ENCODE data around the gene CA5B. TPM values are rescaled to one million over a fixed set of nuclear protein-coding genes. Genes with fewer than 3 reads are reported as not detected.

Gene CA5B
- total RNA-seq, 4 donors from 2014 or later = 4.2 to 8.2 (median 6.0) TPM

GRCh38 chrX:15747626-15748173 lies 9.6 kb downstream of the CA5B start:
- no peak for DNase-seq (ENCODE audit: extremely low spot score)
- 92% methylated on average over 13 of the region's 13 CpGs for WGBS
- Histone ChIP-seq H3K36me3 (no peaks in the 10 kb centered on the region), H3K4me1 (peaks cover 18 to 34% (median 29%) of the 10 kb centered on the region in 4 donors), H3K9me3 (no peaks in the 10 kb centered on the region), H3K27ac (replicated peaks in 1 of 4) (no peak overlapping the region), H3K27me3 (no peaks in the 10 kb centered on the region), H3K4me3 (no peak overlapping the region)
- TF ChIP-seq POLR2A (IDR thresholded peaks at IDR 0.05; ENCODE audit: low read depth) (no peak), CTCF (IDR thresholded peaks at IDR 0.05) (no peak)
- intact Hi-C loops (cut with DNase I) = no loop called here

GRCh38 chrX:15748841-15749240 lies 10.8 kb downstream of the CA5B start:
- no peaks in the 10 kb centered on the region for H3K9me3 ChIP-seq
- DNase-seq (ENCODE audit: extremely low spot score) = no peak
- H3K36me3 ChIP-seq = no peaks in the 10 kb centered on the region
- H3K4me3 ChIP-seq = no peak overlapping the region
- TF ChIP-seq POLR2A (IDR thresholded peaks at IDR 0.05; ENCODE audit: low read depth) (no peak), CTCF (IDR thresholded peaks at IDR 0.05) (no peak), EP300 (IDR thresholded peaks at IDR 0.05) (no peak), POLR2AphosphoS5 (IDR thresholded peaks at IDR 0.05) (no peak)
- H3K4me1 ChIP-seq = peaks cover 18 to 34% (median 29%) of the 10 kb centered on the region in 4 donors
- WGBS = 94% methylated on average over 3 of the region's 3 CpGs
- intact Hi-C loops (cut with DNase I) = no loop called here
- H3K27ac ChIP-seq (replicated peaks in 1 of 4) = peak overlapping the region in 2 of 4 donors; percentile 72 to 73
- H3K27me3 ChIP-seq = no peaks in the 10 kb centered on the region

- WGBS = 54% methylated on average over 7 of the region's 7 CpGs
- H3K27ac ChIP-seq (replicated peaks in 1 of 4) = peak overlapping the region; percentile 64 to 73 (median 69)
- no peaks in the 10 kb centered on the region for H3K36me3 ChIP-seq
- DNase-seq (ENCODE audit: extremely low spot score) = no peak
- no peaks in the 10 kb centered on the region for H3K9me3 ChIP-seq
- TF ChIP-seq POLR2A (IDR thresholded peaks at IDR 0.05; ENCODE audit: low read depth) (no peak), EP300 (IDR thresholded peaks at IDR 0.05) (no peak), POLR2AphosphoS5 (IDR thresholded peaks at IDR 0.05) (no peak), CTCF (IDR thresholded peaks at IDR 0.05) (no peak)
- no peak overlapping the region for H3K4me3 ChIP-seq
- peaks cover 18 to 34% (median 29%) of the 10 kb centered on the region in 4 donors for H3K4me1 ChIP-seq
- intact Hi-C loops (cut with DNase I) = no loop called here
- no peaks in the 10 kb centered on the region for H3K27me3 ChIP-seq
Measured at GRCh38 chrX:15749642-15750610, 11.9 kb downstream of the CA5B start.

GRCh38 chrX:15750611-15751154 lies 12.6 kb downstream of the CA5B start:
- Histone ChIP-seq H3K27ac (replicated peaks in 1 of 4) (peak overlapping the region; percentile 64 to 73 (median 69)), H3K27me3 (no peaks in the 10 kb centered on the region), H3K9me3 (no peaks in the 10 kb centered on the region), H3K4me3 (peak overlapping the region in 1 of 4 donors; percentile 5), H3K4me1 (peaks cover 18 to 34% (median 29%) of the 10 kb centered on the region in 4 donors), H3K36me3 (no peaks in the 10 kb centered on the region)
- intact Hi-C loops (cut with DNase I) = no loop called here
- TF ChIP-seq CTCF (IDR thresholded peaks at IDR 0.05) (no peak), POLR2AphosphoS5 (IDR thresholded peaks at IDR 0.05) (no peak), EP300 (IDR thresholded peaks at IDR 0.05) (no peak), POLR2A (IDR thresholded peaks at IDR 0.05; ENCODE audit: low read depth) (no peak)
- DNase-seq (ENCODE audit: extremely low spot score) = no peak
- 55% methylated on average over 5 of the region's 5 CpGs for WGBS
